Retina (tissue), 1 donor: ENCODE results near the gene GRK7.
"Not testable (repeated sequence)": the region's sequence is repeated elsewhere in the genome, so short reads cannot be mapped to it uniquely, and the experiment has no call there.

Experiments
- DNase-seq: peaks from one replicate; pipeline ENCODE4 v3.0.0-alpha.2; 2016

GRK7 gene

GRCh38 chr3:141796081-141796888 is 33.1 kb downstream of the GRK7 start:
- peak; percentile 62 for DNase-seq

GRCh38 chr3:141796889-141797781 is 33.9 kb downstream of the GRK7 start:
- DNase-seq = peak; percentile 90

DNA sequence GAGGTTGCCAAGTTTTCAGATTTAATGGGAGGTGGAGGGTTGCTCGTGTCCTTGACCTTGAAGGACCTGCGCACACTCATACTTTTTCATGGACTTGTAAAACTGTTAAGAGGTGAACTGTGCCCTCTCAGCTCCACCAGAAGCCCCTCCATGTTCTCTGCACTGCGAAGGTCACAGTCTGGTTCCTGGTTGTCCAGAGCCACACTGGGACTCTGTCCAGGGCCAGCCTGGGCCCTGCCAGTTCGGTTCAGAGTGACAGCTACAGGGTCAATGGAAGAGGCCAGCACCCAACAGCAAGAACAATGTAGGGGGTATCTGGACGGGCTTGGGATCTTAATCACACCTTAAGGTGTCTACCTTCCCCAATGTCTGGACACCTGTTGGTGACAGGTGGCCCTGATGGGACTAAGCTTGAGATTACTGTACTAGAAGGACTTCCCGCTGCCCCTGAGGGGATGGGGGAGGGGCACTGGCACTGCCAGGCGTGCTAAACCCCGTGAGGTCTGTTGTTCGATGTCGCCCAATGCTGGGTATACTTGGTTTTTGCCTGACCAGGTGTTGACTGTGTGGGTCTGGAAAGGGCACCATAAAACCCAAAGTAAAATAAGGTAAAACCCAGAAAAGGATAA is 34.7 kb downstream of the GRK7 start:
- no peak for DNase-seq

DNA sequence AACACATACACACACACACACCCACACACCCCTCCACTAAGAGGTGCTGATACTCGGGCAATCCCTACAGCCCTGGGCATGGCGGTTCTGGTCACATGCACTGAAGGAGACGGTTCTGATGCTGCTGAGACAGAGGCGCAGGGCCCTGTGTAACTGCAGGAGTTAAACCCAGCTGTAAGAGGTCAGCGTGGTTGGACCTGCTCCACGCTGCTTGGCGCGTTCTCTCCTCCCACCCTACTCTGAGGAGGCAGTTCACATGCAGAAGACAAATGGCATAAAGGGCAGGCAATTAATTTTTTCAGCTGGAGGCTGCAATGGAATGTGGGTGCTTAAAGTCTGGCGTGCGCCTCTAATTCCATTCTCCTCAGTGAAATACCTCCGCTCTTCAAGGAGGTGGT is 35.2 kb downstream of the GRK7 start:
- DNase-seq = peak; percentile 60

DNA sequence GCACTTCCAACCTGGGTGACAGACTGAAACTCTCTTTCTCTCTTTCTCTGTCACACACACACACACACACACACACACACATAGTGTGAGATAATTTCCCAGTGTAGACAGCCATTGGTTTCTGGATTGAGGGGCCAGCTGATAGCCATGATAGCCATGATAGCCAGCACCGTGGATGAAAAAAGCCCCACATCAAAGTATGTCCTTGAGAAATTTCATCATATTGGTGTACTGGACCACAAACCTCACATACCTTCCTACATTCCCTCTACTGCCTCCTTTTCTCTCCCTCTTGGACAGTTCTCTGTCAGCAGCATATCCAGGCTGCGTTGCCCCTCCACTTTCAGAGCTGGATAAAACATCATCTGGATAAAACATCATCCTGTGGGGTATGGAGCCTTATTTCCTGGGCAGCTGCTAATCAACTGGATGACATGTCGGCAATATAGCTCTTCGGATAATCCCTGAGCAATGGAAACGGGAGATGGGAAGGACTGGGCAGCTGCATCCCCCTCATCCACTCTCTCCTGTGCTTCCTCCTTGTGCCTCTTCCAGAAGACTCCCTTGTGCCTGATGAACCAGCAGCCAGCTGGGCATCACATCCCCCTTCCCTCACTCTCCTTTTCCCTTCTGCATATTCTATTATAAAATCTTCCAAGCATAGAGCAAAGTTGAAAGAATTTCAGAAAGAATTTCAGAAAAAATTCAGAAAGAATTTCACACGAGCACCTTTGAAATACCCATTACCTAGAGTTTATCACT is 39.3 kb downstream of the GRK7 start:
- DNase-seq = no peak

- DNase-seq = not testable (repeated sequence)
Observed at GRCh38 chr3:141803538-141803937, 40.3 kb downstream of the GRK7 start.

DNA sequence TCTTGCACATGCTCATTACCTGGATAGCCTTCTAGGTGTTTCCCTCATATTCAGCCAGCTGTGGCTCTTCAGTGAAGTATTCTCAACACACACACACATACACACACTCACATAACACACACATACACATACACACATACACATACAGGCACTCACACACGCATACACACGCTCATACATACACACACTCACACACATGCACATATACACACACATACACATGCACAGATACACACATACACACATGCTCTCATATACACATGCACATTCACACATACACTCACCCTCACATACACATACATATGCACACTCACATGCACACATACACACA is 41.2 kb downstream of the GRK7 start:
- no peak for DNase-seq

DNA sequence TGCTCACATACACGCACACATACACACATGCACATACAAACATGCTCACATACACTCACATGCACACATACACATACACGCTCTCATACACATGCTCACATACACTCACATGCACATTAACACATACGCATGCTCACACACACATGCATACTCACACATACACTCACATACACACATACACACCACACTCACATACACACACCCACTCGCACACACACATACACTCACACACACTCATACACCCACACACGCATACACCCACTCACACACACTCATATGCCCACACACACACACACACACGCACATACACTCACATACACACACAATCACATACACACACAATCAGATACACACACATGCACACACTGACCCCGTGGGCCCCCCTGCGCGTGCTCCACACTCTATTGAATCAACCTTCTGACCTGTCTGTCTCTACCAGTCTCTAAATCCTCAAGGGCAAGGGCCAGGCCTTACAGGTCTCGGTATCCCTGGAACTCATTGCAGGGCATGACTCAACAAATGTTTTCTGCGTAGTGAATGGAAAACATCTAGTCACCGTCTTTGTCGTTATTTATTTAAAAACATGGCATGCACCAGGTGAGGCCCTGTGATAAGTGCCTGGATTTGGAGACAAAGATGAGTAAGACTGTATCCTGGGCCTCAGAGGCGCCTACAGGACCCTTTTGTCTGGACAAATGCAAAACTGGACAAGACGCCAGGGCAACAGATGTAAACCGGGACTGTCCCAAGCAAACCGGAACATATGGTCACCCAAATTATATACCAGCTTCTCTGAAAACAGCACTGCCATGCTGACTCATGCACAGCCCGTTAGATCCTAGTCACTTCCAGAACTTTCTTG is 41.8 kb downstream of the GRK7 start:
- no peak for DNase-seq

DNA sequence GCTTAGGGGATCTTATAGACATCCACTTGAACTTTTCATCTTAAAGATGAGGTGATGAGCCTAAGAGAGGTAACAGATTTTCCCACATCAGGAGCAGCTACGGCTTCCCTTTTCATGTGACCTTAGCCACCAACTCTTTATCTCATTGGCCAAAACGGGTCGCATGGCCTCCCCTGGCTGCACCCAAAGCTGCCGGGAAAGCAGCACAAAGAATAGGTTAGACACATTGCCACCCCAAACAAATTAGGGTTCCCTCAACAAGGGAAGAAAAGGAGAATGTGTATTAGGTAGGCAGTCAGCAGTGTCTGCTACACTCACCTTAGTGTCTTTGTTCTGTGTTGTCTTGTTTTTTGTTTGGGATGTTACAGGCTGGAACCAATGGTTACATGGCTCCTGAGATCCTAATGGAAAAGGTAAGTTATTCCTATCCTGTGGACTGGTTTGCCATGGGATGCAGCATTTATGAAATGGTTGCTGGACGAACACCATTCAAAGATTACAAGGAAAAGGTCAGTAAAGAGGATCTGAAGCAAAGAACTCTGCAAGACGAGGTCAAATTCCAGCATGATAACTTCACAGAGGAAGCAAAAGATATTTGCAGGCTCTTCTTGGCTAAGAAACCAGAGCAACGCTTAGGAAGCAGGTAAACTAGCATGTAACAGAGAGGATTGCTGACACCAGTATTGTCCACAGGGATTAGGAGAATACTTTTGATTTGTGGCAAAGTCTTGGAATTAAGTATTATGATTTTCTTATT is 44.2 kb downstream of the GRK7 start:
- no peak for DNase-seq

DNA sequence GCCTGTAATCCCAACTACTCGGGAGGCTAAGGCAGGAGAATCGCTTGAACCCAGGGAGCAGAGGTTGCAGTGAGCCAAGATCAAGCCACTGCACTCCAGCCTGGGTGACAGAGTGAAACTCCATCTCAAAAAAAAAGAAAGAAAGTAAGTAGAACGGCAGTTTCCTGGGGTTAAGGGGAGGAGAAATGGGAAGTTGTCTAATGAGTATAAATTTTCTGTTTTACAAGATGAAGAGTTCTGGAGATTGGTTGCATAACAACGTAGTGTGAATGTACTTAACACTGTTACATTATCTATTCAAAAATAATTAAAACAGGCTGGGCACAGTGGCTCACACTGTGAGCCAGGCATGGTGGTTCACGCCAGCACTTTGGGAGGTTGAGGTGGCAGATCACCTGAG is 45.4 kb downstream of the GRK7 start:
- DNase-seq = no peak

DNA sequence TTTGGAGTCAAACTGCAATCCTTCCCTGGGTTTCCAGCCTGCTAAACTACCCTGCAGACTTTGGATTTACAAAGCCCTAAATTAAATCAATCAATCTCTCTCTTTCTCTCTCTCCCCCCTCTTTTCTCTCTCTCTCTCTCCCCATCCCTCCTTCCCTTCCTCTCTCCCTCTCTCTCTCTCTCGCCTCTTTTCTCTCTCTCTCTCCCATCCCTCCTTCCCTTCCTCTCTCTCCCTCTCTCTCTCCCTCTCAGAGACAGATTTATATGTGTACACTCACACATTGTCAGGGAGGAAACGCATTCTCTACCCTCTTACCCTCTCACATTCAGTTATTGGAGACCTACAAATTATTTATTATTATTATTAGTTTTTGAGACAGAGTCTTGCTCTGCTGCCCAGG is 47.0 kb downstream of the GRK7 start:
- no peak for DNase-seq

DNA sequence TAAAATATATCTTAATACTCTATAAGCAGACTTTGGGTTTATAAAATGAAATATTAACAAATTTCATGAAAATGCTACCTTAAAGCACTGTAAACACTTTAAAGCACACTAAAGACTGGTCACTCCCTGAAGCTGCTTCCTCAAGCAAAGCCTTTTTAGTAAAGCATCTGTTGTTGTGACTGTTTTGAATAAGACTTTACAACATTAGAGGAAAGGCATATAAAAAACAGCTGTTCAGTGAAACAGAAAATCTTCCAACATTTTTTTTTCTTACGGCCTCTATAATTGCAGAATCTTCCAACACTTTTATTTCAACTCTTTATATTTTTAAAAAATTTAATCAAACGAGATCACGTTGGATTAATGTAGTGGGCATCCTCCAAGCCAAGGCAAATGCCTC is 48.1 kb downstream of the GRK7 start:
- no peak for DNase-seq

DNA sequence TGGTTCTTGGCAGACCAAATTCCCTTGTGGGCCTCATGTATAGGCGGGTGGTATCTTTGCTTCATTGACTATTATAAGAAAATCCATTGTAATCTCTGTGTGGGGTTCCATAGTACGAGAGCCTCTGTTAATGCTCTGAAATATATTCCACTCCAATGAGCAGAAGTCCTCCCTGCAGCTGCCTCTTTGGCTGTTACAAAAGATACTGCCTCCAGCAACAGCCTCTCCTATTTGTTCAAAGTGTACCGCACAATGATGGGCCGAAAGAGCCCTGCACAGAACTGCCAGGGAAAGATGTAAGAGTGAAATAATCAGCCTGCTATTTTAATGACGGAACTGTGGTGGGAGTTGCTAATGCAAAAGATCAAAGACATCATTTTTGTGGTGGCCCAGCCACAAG is 48.9 kb downstream of the GRK7 start:
- DNase-seq = peak; percentile 71

DNA sequence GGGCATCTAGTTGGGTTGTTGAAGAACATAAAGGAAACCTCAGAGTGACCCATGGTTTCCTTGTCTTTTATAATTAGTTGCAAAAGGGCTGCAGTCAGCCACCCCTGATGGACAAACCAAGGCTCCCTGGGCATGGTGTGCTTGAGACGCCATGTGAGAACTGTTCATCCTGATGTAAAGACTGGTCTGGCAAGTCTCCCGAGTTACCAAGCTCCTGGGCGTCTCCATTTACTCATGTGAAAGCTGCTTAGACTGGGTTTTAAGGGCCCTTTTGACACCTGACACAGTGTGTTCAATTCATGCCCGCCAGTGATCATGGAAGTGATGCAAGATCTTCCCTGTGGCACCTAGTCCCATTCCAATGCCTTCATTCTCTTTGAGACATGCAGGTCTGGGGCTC is 49.4 kb downstream of the GRK7 start:
- no peak for DNase-seq
